Bronchial smooth muscle cell (primary cell): Measurements from ENCODE around the gene SEC14L3. TPM values are rescaled to one million over a fixed set of nuclear protein-coding genes. Genes with fewer than 3 reads are reported as not detected.

Source experiments
- total RNA-seq: library from RNA; depleted of rRNA; stranded (reverse); fragments of >200 nt; gene quantifications from 2 replicates; pipeline ENCODE4 v1.2.1, GENCODE V29; 2014

SEC14L3 gene
- total RNA-seq, result not detected in 2 replicates

DNA sequence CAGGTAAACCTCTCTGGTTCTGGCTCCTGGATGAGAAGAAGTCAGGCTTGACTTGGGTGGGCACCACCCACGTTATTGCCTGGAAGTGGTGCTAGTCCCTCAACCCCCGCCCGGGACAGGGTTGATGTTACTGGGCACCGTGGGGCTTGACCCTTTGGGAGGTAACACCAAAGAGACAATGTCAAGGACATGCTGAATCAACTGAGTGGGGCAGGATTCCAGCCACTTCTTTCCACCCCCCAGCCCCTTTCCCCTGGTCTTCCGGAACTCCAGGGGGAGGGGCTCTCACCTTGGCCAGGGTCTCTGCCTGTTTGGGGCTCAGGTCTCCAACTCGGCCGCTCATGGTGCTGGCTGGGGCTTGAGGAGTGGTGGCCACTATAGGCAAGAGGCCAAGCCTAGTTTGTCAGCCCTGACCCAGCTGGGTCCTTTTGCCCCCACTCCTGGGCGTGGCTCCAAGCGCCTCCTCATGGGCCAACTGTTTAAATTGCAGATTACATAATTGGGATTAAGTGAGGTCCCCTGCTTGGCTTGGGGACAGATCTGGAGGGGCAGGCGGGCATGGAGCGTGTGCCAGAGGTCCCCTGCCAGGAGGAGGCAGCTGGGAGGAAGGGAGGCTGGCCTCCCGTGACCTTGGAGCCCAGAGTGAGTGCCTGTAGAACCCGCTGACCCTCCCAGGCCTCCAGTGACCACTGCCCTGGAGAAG, at the start of gene SEC14L3:
Gene SEC14L3, minus strand, starts transcription at position 402 of the 703 bp plus-strand sequence. Its CDS starts 59 bp downstream, at position 343.

DNA sequence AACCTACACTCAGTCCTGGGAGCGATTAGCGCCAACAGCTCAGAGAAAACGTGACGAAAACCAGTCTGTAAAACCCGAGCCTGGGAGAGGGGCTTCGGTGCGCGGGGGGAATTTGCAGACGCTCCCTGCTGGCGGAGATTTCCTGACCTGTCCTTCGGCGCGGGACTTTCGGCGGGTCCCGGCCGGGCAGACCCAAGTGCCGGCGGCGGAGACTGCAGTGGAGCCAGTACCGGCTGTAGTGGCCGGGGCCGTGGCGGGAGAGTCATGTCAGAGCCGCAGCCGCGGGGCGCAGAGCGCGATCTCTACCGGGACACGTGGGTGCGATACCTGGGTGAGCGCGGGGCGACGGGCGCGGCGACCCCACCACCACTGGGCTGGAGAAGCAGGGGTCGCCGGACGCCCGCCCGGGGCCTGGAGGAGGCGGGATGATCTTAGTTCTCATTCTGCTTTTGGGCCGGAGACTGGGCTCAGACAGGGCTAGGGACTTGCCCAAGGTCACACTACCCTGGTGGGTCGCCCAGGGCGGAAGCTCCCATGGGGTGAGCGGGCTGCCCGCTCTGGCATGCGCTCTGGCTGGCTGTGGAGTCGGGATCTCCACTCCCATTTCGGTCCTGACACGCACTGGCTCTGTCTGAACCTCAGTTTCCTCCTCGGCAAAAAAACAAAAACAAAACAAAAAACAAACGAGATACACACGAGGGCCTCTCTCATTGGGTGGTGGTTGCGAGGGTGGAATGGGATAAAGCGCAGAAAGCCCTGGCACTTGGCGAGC, 46.0 kb downstream of the SEC14L3 start, which contains the start of gene MTFP1:
Gene MTFP1, plus strand, starts transcription at position 153 of the 772 bp plus-strand sequence. Its CDS starts 112 bp downstream, at position 265.

Other genes with a start within 250 kb of the SEC14L3 start
- gene LIF, start 225.3 kb downstream of the SEC14L3 start, total RNA-seq, result 12.8 and 33.7 TPM in 2 replicates
- gene OSM, start 205.2 kb downstream of the SEC14L3 start, total RNA-seq, result not detected in 2 replicates
- gene CASTOR1, start 182.5 kb downstream of the SEC14L3 start, total RNA-seq, result 7.3 and 12.6 TPM in 2 replicates
- 8.5 and 10.1 TPM in 2 replicates for gene TBC1D10A, start 145.1 kb downstream of the SEC14L3 start, total RNA-seq
- 12.8 and 25.2 TPM in 2 replicates for gene SF3A1, start 115.1 kb downstream of the SEC14L3 start, total RNA-seq
- 1.4 and 1.9 TPM in 2 replicates for gene CCDC157, start 115.0 kb downstream of the SEC14L3 start, total RNA-seq
- 22.1 and 29.5 TPM in 2 replicates for gene RNF215, start 84.6 kb downstream of the SEC14L3 start, total RNA-seq
- gene SEC14L2, start 75.0 kb downstream of the SEC14L3 start, total RNA-seq, result 9.1 and 19.1 TPM in 2 replicates
- 2.0 TPM in 2 replicates for gene MTFP1, start 46.2 kb downstream of the SEC14L3 start, total RNA-seq
- gene SEC14L4, start 33.7 kb upstream of the SEC14L3 start, total RNA-seq, result under 0.01 TPM in 1 of 2 replicates, not detected in the other
- 0.16 and 0.60 TPM in 2 replicates for gene SEC14L6, start 74.7 kb upstream of the SEC14L3 start, total RNA-seq
- not detected in 2 replicates for gene GAL3ST1, start 102.6 kb upstream of the SEC14L3 start, total RNA-seq
- 77.9 and 102 TPM in 2 replicates for gene PES1, start 119.9 kb upstream of the SEC14L3 start, total RNA-seq
- 12.3 and 14.3 TPM in 2 replicates for gene TCN2, start 135.2 kb upstream of the SEC14L3 start, total RNA-seq
- 7.4 and 9.4 TPM in 2 replicates for gene SLC35E4, start 163.8 kb upstream of the SEC14L3 start, total RNA-seq
- 8.5 and 11.5 TPM in 2 replicates for gene DUSP18, start 195.9 kb upstream of the SEC14L3 start, total RNA-seq
- 1.1 and 1.4 TPM in 2 replicates for gene OSBP2, start 222.9 kb upstream of the SEC14L3 start, total RNA-seq